Ascending aorta (tissue), 2 donors: ENCODE measurements around the gene LTBP1. TPM values are rescaled to one million over a fixed set of nuclear protein-coding genes. Genes with fewer than 3 reads are reported as not detected.
A peak's percentile ranks its signal among the peaks of the same experiment; 100 is the strongest.

Source experiments
- DNase-seq, 2 donors: peaks; one replicate each; pipeline ENCODE4 v3.0.0-alpha.2; 2019; ENCODE audit warnings: low spot score in 2 of 2
- H3K27ac ChIP-seq, 2 donors: fragments of 200-600 bp; sonication (generic); one replicate each; pipeline ENCODE4 v1.5.1; 2016 to 2017; ENCODE audit warnings: mild to moderate bottlenecking in 1 of 2
- H3K27me3 ChIP-seq: fragments of 200-600 bp; sonication (generic); one replicate; pipeline ENCODE4 v1.5.1; 2017
- H3K36me3 ChIP-seq, 2 donors: fragments of 200-600 bp; sonication (generic); one replicate each; pipeline ENCODE4 v1.5.1; 2016
- H3K4me1 ChIP-seq, 2 donors: fragments of 200-600 bp; sonication (generic); one replicate each; pipeline ENCODE4 v1.5.1; 2016 to 2017; ENCODE audit warnings: mild to moderate bottlenecking in 1 of 2
- H3K4me3 ChIP-seq, 2 donors: fragments of 200-600 bp; sonication (generic); one replicate each; pipeline ENCODE4 v1.5.1; 2016 to 2017; ENCODE audit warnings: mild to moderate bottlenecking in 1 of 2
- H3K9me3 ChIP-seq, 2 donors: fragments of 200-600 bp; sonication (generic); one replicate each; pipeline ENCODE4 v1.5.1; 2016
- intact Hi-C: fragments of 100-400 bp; cut with DNase I; formaldehyde crosslinking; loops from one replicate; pipeline ENCODE4 v1.15.1; 2023
- total RNA-seq: library from RNA; depleted of rRNA; stranded (reverse); fragments of >200 nt; gene quantifications from one replicate; pipeline ENCODE4 v1.1.0, GENCODE V29; 2016
- TF ChIP-seq, protein P1 (sequence below), 3 experiments: fragments of 200-600 bp in 2 of 3; fragments of 450-650 bp in 1 of 3; sonication (generic) in 2 of 3; IDR thresholded peaks; one replicate each; pipeline ENCODE4 v1.5.1; 2016 to 2019; ENCODE audit warnings: antibody characterized with exemption in 3 of 3, mild to moderate bottlenecking in 1 of 3, moderate library complexity in 1 of 3

Gene LTBP1
- total RNA-seq, 1 donor from 2014 or later: 295 TPM

DNA sequence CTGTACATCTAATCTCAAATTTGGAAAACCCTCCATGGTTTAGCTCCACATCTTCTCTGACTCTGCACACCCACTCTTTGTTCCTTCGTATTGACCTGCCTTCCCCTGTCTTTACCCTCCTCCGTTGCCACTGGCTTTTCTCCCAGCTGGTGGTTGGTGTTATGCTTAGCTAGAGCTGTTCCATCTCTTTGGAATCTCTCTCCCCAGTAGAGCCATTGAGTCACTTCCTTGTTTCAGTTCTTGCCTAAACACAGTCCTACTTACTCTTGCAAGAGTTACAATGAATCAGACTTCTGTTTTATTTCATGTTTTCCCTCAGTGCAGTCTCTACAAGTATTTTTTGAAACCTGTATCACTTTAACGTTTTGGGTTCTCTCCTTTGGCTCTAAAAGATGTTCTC lies 263.9 kb downstream of the LTBP1 start:
- Histone ChIP-seq H3K36me3 (no peaks in the 10 kb centered on the region), H3K4me3 (no peak overlapping the region), H3K9me3 (no peaks in the 10 kb centered on the region), H3K27ac (peak overlapping the region; percentile 87 to 95), H3K4me1 (peaks cover 17 to 63% of the 10 kb centered on the region in 2 donors), H3K27me3 (no peaks in the 10 kb centered on the region)
- TF ChIP-seq, protein P1, sequence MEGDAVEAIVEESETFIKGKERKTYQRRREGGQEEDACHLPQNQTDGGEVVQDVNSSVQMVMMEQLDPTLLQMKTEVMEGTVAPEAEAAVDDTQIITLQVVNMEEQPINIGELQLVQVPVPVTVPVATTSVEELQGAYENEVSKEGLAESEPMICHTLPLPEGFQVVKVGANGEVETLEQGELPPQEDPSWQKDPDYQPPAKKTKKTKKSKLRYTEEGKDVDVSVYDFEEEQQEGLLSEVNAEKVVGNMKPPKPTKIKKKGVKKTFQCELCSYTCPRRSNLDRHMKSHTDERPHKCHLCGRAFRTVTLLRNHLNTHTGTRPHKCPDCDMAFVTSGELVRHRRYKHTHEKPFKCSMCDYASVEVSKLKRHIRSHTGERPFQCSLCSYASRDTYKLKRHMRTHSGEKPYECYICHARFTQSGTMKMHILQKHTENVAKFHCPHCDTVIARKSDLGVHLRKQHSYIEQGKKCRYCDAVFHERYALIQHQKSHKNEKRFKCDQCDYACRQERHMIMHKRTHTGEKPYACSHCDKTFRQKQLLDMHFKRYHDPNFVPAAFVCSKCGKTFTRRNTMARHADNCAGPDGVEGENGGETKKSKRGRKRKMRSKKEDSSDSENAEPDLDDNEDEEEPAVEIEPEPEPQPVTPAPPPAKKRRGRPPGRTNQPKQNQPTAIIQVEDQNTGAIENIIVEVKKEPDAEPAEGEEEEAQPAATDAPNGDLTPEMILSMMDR (IDR thresholded peaks at IDR 0.05): no peak
- intact Hi-C loops: loop anchor here (5.0 kb wide), 3 partner anchors 63 to 148 kb away; no protein-coding TSS in a partner anchor
- peak; percentile 35 to 89 for DNase-seq

DNA sequence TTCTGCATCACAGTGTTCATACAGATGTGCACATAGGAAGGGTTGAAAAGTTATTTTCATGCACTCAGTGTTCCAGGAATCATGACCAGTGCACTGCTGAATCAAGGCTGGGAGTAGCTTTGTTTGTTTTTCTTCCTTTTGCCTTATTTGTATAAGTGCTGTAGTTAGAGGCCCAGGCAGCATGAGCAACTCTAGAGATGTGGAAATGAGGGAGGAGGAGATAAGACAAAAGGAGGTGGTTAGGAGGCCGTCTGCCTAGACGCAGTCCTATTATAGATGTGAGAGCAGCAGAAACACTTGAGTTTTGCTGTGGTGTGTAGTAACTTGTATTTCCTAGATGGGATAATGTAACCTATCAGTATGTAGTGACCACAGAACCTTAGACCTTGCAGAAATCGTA lies 265.4 kb downstream of the LTBP1 start:
- Histone ChIP-seq H3K9me3 (no peaks in the 10 kb centered on the region), H3K27ac (peak overlapping the region; percentile 87 to 95), H3K27me3 (no peaks in the 10 kb centered on the region), H3K4me1 (peaks cover 17 to 75% of the 10 kb centered on the region in 2 donors), H3K36me3 (no peaks in the 10 kb centered on the region), H3K4me3 (no peak overlapping the region)
- peak; percentile 33 to 84 for DNase-seq
- intact Hi-C loops: loop anchor here (2.0 to 5.0 kb wide), 4 partner anchors 65 to 150 kb away; no protein-coding TSS in a partner anchor
- TF ChIP-seq, protein P1 (IDR thresholded peaks at IDR 0.05): no peak

GRCh38 chr2:33213244-33213643 lies 266.5 kb downstream of the LTBP1 start:
- Histone ChIP-seq H3K36me3 (no peaks in the 10 kb centered on the region), H3K4me1 (peaks cover 21 to 73% of the 10 kb centered on the region in 2 donors), H3K27ac (peak overlapping the region; percentile 87 to 95), H3K27me3 (no peaks in the 10 kb centered on the region), H3K4me3 (no peak overlapping the region), H3K9me3 (no peaks in the 10 kb centered on the region)
- intact Hi-C loops: loop anchor here (2.0 to 5.0 kb wide), 4 partner anchors 64 to 151 kb away; no protein-coding TSS in a partner anchor
- DNase-seq: no peak
- TF ChIP-seq, protein P1 (IDR thresholded peaks at IDR 0.05): no peak

- DNase-seq: no peak
- TF ChIP-seq, protein P1 (IDR thresholded peaks at IDR 0.05): no peak
- intact Hi-C loops: loop anchor here (2.0 to 5.0 kb wide), 4 partner anchors 64 to 151 kb away; no protein-coding TSS in a partner anchor
- no peaks in the 10 kb centered on the region for H3K27me3 ChIP-seq
- peaks cover 21 to 77% of the 10 kb centered on the region in 2 donors for H3K4me1 ChIP-seq
- peak overlapping the region; percentile 87 to 95 for H3K27ac ChIP-seq
- H3K4me3 ChIP-seq: no peak overlapping the region
- no peaks in the 10 kb centered on the region for H3K9me3 ChIP-seq
- H3K36me3 ChIP-seq: peaks cover 0 to 3% of the 10 kb centered on the region in 2 donors
Measured at GRCh38 chr2:33213648-33214047, 266.9 kb downstream of the LTBP1 start.

- Histone ChIP-seq H3K36me3 (peaks cover 0 to 6% of the 10 kb centered on the region in 2 donors), H3K27me3 (no peaks in the 10 kb centered on the region), H3K4me1 (peaks cover 21 to 84% of the 10 kb centered on the region in 2 donors), H3K4me3 (no peak overlapping the region), H3K9me3 (no peaks in the 10 kb centered on the region), H3K27ac (peak overlapping the region; percentile 87 to 95)
- DNase-seq: no peak
- intact Hi-C loops: loop anchor here (5.0 kb wide), 3 partner anchors 63 to 152 kb away; no protein-coding TSS in a partner anchor
- TF ChIP-seq, protein P1 (IDR thresholded peaks at IDR 0.05): no peak
Measured at GRCh38 chr2:33214436-33214835, 267.7 kb downstream of the LTBP1 start.
